ENCODE measurements around the gene RAD51.
"Not testable (repeated sequence)": the region's sequence is repeated elsewhere in the genome, so short reads cannot be mapped to it uniquely, and the experiment has no call there.

Gene RAD51

GRCh38 chr15:40694688-40695468 is at the start of gene RAD51:
RAD51 (plus strand) TSS chr15:40695174; CDS start chr15:40698759, 3,585 bp downstream.
- peak; percentile 33 to 94 (median 80) for DNase-seq

GRCh38 chr15:40647523-40647922 is 47.5 kb upstream of the RAD51 start:
- no peak for DNase-seq

DNA sequence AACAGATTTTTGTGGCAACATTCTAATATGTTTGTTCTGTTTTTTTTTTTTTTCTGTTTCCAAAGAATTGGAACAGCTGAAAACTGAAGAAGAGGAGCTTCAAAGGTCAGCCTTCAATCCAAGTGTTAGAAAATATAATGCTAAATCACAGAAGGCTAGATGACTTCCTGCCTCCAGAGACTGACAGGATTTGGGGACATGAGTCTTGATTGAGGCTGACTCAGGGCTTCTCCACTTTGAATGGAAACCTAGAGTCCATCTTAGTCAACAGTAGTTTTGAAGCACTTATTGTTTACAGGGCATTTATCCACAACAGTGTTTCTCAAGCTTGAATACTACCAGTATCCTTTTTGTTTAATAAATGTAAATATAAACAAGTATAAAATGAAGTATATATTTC is 44.5 kb upstream of the RAD51 start:
- DNase-seq, result no peak

GRCh38 chr15:40660686-40661085 is 34.3 kb upstream of the RAD51 start:
- DNase-seq, result no peak

DNA sequence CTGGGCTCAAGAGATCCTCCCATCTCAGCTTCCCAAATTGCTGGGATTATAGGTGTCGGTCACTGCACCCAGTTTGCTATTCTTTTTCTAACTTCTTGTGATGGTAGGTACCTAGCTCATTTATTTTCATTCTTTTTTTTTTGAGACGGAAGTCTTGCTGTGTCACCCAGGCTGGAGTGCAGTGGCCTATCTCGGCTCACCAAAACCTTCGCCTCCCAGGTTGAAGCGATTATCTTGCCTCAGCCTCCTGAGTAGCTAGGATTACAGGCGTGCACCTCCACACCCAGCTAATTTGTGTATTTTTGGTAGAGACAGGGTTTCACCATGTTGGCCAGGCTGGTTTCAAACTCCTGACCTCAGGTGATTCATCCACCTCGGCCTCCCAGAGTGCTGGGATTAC is 30.1 kb upstream of the RAD51 start:
- DNase-seq, result no peak

DNA sequence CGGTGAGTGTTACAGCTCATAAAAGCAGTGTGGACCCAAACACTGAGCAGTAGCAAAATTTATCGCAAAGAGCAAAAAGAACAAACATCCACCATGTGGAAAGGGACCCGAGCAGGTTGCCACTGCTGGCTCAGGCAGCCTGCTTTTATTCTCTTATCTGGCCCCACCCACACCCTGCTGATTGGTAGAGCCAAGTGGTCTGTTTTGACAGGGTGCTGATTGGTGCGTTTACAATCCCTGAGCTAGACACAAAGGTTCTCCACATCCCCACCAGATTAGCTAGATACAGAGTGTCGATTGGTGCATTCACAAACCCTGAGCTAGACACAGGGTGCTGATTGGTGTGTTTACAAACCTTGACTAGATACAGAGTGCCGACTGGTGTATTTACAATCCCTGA is 18.7 kb upstream of the RAD51 start:
- not testable (repeated sequence) for DNase-seq

DNA sequence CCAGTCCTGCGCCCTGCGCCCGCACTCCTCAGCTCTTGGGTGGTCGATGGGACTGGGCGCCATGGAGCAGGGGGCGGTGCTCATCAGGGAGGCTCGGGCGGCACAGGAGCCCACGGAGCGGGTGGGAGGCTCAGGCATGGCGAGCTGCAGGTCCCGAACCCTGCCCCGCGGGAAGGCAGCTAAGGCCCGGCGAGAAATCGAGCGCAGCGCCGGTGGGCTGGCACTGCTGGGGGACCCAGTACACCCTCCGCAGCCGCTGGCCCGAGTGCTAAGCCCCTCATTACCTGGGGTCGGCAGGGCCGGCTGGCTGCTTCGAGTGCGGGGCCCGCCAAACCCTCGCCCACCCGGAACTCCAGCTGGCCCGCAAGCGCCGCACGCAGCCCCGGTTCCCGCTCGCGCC is 18.1 kb upstream of the RAD51 start:
- DNase-seq, result not testable (repeated sequence)

GRCh38 chr15:40680151-40680550 is 14.8 kb upstream of the RAD51 start:
- DNase-seq, result no peak

DNA sequence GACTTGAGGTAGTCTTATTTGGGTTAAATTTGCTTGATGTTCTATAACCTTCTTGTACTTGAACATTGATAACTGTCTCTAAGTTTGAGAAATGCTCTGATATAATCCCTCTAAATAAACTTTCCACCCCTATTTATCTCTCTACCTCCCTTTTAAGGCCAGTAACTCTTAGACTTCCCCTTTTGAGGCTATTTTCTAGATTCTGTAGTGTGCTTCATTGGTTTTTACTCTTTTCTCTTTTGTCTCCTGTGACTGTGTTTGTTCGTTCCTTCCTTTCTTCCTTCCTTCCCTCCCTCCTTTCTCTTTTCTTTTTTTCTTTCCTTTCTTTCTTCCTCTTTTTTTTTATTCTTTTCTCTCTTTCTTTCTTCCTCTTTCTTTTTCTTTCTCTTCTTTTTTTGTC is 14.0 kb upstream of the RAD51 start:
- DNase-seq, result not testable (repeated sequence)

DNA sequence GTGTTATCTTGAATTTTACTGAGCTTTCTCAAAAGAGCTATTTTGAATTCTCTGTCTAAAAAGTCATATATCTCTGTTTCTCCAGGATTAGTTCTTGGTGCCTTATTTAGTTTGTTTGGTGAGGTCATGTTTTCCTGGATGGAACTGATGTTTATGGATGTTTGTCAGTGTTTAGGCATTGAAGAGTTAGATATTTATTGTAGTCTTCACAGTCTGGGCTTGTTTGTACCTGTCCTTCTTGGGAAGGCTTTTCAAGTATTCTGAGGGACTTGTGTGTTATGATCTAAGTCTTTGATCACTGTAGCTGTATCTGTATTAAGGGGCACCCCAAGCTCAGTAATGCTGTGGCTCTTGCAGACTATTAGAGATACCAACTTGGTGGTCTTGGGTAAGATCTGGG is 10.6 kb upstream of the RAD51 start:
- DNase-seq, result no peak

DNA sequence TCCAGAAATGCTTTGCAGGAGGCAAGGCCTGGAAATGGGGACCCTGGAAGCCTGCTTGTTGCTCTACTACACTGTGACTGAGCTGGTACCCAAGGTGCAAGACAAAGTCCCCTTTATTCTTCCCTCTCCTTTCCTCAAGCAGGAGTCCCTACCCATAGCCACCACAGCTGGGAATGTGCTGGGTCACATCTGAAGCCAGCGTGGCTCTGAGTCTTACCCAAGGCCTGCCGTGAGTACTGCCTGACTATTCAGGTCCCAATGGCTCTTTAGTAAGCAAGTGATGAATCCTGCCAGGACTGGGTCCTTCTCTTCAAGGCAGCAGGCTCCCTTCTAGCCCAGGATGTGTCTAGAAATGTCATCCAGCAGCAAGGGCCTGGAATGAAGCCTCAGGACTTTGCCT is 9.6 kb upstream of the RAD51 start:
- no peak for DNase-seq

DNA sequence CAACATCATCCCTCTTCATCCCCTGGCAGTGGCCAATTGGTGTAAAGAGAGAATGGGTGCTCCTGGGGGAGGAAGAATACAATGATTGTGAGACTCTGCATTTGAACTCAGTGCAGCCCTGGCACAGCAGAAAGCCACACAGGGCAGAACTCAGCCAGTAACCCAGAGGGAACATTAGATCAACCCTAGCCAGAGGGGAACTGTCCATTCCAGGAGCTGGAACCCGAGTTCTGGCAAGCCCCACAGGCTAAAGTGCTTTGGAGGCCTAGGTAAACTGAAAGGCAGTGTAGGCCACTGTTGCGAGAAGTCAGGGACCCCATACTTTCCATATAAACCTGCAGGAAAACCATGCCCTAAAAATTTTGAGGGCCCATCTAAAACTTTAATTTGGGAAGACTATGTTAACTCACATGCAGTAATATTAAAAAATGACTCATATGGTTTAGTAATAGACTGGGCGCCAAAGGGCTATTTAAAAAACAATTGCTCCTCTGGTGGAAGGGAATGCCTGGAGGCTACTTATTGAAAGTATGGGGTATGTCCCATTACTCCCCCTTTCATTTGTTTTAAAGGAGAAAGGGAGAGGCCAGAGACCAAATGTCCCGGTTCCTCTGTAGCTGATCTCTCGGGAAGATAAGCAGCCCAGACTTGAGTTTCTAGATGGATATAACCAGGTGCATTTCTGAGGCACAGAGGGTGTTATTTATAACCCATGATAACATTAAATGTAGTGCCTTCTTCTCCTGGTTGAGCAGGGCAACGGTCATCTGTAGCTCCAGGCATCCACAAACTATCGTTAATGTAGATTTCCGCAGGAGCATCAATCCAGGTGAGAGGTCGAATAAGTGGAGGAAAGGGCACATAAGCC is 5.8 kb upstream of the RAD51 start:
- no peak for DNase-seq

- DNase-seq, result no peak
Observed at GRCh38 chr15:40691737-40692136, 3.2 kb upstream of the RAD51 start.

- no peak for DNase-seq
Observed at GRCh38 chr15:40693904-40694687, 878 bp upstream of the RAD51 start.

DNA sequence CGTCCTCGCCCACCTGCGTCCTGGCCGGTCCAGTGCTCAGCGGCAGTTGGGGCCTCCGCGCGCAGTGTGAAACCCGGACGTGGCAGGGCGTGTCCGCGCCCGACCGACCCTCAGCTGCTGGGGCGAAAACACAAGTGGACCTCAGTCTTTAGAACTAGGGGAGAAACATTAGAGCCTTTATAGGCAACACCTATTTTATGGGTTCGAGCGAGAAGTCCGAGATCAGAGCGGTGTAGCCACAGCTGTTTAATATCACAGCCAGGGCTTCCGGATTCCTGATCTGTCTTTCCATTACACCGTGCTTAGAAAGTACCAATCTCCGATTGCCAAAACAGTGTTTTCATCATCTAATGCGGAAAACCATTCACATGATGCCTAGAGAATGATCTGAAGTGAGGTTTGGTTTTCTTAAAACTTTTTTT is 506 bp downstream of the RAD51 start:
- DNase-seq, result peak in 1 of 51 donors; percentile 19

- DNase-seq, result no peak
Observed at GRCh38 chr15:40696228-40696627, 1.3 kb downstream of the RAD51 start.

- DNase-seq, result no peak
Observed at GRCh38 chr15:40697916-40698315, 2.9 kb downstream of the RAD51 start.

DNA sequence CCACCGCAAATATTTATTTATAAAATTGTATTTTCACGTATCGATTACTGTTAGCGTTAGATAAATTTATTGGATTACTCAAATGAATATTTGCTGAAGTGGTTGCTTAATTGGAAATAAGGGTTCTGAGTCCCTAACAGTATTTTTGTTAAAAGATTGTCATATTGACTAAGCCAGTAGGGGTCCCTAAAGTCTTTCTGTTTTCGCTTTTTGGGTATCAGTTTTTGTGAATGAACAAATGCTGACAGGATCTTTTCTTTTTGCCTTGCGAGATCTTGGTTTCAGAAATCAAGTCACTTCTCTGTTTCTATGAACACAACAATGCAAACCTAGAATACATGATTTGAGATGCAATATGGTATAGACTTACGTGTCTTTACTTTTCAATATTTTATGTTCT is 7.1 kb downstream of the RAD51 start:
- DNase-seq, result no peak

GRCh38 chr15:40706121-40706520 is 11.1 kb downstream of the RAD51 start:
- DNase-seq, result no peak

- DNase-seq, result no peak
Observed at GRCh38 chr15:40714144-40714543, 19.2 kb downstream of the RAD51 start.

GRCh38 chr15:40716165-40716564 is 21.2 kb downstream of the RAD51 start:
- DNase-seq, result no peak

DNA sequence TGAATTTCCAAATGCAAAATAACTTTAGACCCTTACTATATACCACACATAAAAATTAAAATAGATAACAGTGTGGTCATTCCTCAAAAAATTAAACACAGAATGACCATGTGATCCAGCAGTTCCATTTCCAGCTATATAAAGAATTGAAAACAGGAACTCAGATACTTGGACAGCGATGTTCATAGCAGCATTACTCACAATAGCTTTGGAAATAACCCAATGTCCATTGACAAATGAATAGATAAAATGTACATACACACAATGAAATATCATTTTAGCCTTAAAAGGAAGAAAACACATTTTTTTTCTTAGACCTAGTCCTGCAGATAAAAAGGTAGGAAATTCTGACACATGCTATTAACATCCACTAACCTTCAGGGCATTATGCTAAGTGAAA is 26.7 kb downstream of the RAD51 start:
- no peak for DNase-seq
